Memory B cell (primary cell): Measurements from ENCODE around the gene TSPAN12.

ENCODE experiments used
- ATAC-seq: fragments of 150-1000 bp; cut with Tn5 transposase; 2 replicates; pipeline ENCODE4 v1.10.0; 2021; ENCODE audit warnings: low read depth, mild to moderate bottlenecking, moderate library complexity
- DNase-seq, 2 donors: peaks; one replicate each; pipeline ENCODE4 v3.0.0; 2022; ENCODE audit warnings: low spot score in 2 of 2
- H3K27ac Mint-ChIP-seq: one replicate; pipeline ENCODE4 v1.8.0; 2022; ENCODE audit warnings: mild to moderate bottlenecking, moderate library complexity, mixed read lengths
- H3K27me3 Mint-ChIP-seq: one replicate; pipeline ENCODE4 v1.8.0; 2022; ENCODE audit warnings: mixed read lengths
- H3K36me3 Mint-ChIP-seq: one replicate; pipeline ENCODE4 v1.8.0; 2022; ENCODE audit warnings: mild to moderate bottlenecking, mixed read lengths
- H3K4me1 Mint-ChIP-seq: one replicate; pipeline ENCODE4 v1.8.0; 2022; ENCODE audit warnings: mixed read lengths
- H3K4me3 Mint-ChIP-seq: one replicate; pipeline ENCODE4 v1.8.0; 2022; ENCODE audit warnings: mild to moderate bottlenecking, moderate library complexity, mixed read lengths
- H3K9me3 Mint-ChIP-seq: one replicate; pipeline ENCODE4 v1.8.0; 2022; ENCODE audit warnings: mixed read lengths

Gene TSPAN12

DNA sequence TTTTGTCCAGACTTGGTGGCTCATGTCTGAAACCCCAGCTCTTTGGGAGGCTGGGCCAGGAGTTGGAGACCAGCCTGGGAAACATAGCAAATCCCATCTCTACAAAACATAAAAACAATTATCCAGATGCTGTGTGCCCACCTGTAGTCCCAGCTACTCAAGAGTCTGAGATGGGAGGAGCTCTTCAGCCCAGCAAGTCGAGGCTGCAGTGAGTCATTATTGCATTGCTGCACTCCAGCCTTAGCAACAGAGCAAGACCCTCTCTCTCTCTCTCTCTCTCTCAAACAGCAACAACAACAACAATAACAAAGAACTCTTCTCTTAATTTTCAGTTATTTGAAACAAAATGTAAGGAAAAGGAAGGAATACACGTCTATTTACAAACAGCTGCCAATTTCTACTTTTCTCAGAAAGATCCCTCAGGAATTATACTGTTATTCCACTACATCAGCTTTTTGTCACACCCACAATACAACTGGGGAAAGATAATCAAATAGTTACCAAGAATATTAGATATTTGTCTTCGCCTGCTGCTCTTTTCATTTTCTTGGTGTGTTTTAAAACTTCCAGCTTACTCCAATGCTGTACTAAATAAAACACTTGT is 5.1 kb upstream of the TSPAN12 start:
- Mint-ChIP-seq H3K9me3 (no peaks in the 10 kb centered on the region), H3K27ac (no peak overlapping the region), H3K27me3 (peaks cover 17% of the 10 kb centered on the region), H3K4me1 (peaks cover 3% of the 10 kb centered on the region), H3K4me3 (no peak overlapping the region), H3K36me3 (no peaks in the 10 kb centered on the region)
- ATAC-seq (no peak), DNase-seq (no peak)

DNA sequence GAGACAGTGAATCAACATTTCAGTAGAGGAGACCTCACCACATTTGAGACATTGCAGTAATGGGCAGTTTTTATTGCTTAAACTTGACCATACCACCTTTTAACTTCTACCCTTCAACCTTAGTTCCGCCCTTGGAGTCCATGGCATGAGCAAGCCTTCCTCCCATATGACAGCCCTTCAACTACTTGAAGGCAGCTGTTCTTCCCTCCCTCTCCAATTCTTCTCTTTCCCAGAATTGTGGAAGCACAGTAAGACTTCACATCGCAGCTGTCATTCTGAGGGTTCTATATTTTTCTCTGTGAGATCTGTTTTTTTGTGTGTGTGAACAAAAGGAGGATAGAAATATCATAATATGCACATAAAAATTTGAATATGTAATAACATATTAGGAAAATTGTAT is 2.2 kb upstream of the TSPAN12 start:
- Mint-ChIP-seq H3K4me3 (no peak overlapping the region), H3K27ac (no peak overlapping the region), H3K36me3 (no peaks in the 10 kb centered on the region), H3K9me3 (no peaks in the 10 kb centered on the region), H3K4me1 (peaks cover 10% of the 10 kb centered on the region), H3K27me3 (peaks cover 20% of the 10 kb centered on the region)
- no peak for ATAC-seq
- DNase-seq: no peak

DNA sequence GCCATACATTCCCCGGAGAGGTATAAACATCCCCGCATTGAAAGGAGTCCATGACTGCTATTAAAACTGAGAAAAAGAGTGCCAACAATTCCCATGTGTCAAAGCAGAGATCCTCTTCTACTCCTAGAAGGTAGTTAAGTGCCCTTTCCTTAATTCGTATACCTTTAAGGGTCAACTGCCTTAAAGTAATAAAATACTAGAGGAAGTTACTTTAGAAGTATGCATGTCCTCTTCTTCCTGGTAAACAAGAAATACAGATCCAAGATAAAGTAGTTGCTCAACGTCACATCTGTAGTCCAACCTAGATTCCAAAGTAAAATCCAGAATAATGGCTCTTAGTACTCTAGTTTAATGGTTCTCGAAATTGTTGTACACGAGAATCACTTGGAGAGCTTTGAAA is 1.5 kb upstream of the TSPAN12 start:
- peaks cover 24% of the 10 kb centered on the region for H3K27me3 Mint-ChIP-seq
- no peaks in the 10 kb centered on the region for H3K36me3 Mint-ChIP-seq
- H3K4me3 Mint-ChIP-seq: no peak overlapping the region
- H3K4me1 Mint-ChIP-seq: peaks cover 10% of the 10 kb centered on the region
- ATAC-seq (no peak), DNase-seq (no peak)
- no peaks in the 10 kb centered on the region for H3K9me3 Mint-ChIP-seq
- H3K27ac Mint-ChIP-seq: no peak overlapping the region

DNA sequence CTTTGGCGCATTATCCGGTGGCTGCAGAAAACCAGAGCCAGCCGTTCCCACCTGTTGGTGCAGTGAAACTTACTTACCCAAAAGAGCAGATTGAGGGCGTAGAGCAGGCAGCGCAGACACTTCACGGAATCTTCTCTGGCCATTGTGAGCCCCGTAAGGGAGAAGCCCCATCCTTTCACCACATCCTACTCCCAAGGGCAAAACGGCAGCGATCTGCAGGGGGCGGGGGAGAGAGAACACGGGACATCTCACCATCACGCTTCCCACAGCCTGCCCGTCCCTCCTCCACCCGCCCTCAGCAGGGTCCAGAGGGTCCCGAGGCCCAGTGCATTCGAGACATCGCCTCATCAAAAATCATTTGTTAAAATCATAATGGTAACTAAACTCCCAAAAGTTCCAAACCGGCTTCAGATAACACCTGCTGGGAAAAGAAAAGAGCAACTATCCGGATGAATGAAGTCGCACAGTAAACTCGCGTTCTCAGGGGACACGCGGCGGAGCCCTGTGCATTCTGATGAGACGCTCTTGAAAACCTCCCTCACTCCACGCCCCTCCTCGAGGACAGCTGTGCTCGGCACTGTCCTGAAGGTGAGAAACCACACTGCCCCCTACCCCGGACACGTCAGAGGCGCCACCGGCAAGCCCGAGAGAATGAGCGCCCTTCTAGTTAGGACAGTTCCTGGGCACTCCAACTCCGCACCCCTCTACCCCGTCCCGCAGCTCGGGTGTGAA is 1.2 kb downstream of the TSPAN12 start:
- Mint-ChIP-seq H3K4me3 (peak overlapping the region; percentile 86), H3K9me3 (no peaks in the 10 kb centered on the region), H3K27ac (no peak overlapping the region), H3K27me3 (peaks cover 15% of the 10 kb centered on the region), H3K36me3 (no peaks in the 10 kb centered on the region), H3K4me1 (peaks cover 8% of the 10 kb centered on the region)
- ATAC-seq (peak; percentile 47), DNase-seq (peak; percentile 3 to 21)

DNA sequence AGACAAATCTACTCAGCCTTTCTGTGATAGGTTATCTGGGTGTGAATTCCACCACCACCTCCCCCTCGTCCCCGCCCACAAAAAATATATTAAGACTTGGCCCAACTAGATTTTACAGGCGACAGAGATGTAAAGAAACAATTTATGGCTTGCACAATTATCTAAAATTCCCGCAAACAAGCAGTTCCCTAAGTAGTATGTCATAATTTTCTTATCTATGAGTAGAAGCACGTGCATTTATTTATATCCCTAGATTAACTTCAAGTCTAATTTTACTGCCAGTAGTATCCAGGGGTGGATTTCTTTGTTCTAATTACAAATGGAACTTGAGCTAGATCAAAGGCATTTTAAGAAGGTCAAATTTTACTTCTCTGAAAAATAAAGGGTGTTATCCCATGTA is 1.7 kb downstream of the TSPAN12 start:
- Mint-ChIP-seq H3K27ac (no peak overlapping the region), H3K36me3 (no peaks in the 10 kb centered on the region), H3K27me3 (peaks cover 13% of the 10 kb centered on the region), H3K4me3 (peak overlapping the region; percentile 86), H3K4me1 (peaks cover 8% of the 10 kb centered on the region), H3K9me3 (no peaks in the 10 kb centered on the region)
- no peak for ATAC-seq
- DNase-seq: no peak

DNA sequence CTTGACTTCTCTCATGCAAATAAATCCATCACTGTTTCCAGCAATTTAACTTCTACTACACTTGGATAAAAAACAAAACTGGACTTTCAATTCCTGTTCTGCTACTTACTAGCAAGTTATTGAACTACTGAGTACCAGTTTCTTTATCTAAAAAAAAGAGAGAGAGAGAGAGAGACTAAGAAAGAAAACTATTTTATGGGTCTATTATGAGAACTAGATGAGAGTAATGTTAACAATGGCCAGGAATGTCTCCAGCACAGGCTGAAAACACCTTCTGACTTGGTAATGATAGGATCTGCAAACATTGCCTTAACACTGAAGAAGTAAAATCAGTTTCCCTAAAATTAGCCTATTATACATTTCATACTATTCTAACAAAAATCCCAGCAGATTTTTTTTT is 5.2 kb downstream of the TSPAN12 start:
- no peaks in the 10 kb centered on the region for H3K9me3 Mint-ChIP-seq
- ATAC-seq (no peak), DNase-seq (no peak)
- H3K4me1 Mint-ChIP-seq: peaks cover 6% of the 10 kb centered on the region
- no peak overlapping the region for H3K27ac Mint-ChIP-seq
- H3K36me3 Mint-ChIP-seq: no peaks in the 10 kb centered on the region
- no peak overlapping the region for H3K4me3 Mint-ChIP-seq
- peaks cover 8% of the 10 kb centered on the region for H3K27me3 Mint-ChIP-seq

DNA sequence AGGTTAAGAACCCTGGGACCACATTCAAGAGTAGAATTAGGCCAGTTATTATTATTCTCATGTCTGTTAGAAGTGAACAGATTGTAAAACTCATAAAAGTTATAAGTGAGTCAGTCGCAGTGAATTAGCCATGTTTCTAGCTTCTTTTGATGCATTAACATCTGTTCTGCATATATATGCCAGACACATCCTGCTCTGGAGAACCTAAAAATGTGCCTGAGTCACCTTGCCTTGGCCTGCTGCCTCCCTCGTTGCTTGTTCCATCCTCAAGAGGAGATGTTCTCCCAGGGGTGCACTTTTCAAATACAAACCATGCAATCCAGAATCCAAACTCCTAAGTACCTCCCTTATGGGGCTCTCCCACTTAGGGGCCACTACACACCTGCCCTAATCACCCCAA is 14.8 kb downstream of the TSPAN12 start:
- no peaks in the 10 kb centered on the region for H3K9me3 Mint-ChIP-seq
- no peak overlapping the region for H3K4me3 Mint-ChIP-seq
- DNase-seq (no peak), ATAC-seq (no peak)
- no peaks in the 10 kb centered on the region for H3K4me1 Mint-ChIP-seq
- H3K27ac Mint-ChIP-seq: no peak overlapping the region
- H3K27me3 Mint-ChIP-seq: no peaks in the 10 kb centered on the region
- H3K36me3 Mint-ChIP-seq: no peaks in the 10 kb centered on the region

DNA sequence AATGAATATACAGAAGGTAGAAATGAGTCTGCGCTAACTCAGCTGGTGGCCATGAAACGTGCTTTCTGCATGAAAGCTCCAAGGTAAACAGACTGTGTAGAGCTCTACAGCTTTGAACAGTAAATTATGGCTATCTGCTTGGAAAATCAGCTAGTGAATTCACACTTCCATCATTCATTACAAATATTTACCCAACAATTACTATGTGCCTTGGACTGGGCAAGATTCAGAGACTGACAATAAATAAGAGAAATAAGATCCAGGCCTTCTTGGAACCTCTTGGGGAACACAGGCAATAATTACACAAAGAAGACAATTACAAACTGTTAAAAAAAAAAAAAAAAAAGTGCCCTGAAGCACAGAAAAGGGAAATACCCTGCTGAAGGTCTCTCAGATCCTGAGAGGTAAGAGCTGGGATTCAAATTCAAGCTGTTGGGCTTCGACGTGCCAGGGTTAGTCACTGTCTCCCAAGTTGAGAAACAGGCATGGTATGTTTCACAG is 15.8 kb downstream of the TSPAN12 start:
- no peaks in the 10 kb centered on the region for H3K27me3 Mint-ChIP-seq
- no peak overlapping the region for H3K27ac Mint-ChIP-seq

DNA sequence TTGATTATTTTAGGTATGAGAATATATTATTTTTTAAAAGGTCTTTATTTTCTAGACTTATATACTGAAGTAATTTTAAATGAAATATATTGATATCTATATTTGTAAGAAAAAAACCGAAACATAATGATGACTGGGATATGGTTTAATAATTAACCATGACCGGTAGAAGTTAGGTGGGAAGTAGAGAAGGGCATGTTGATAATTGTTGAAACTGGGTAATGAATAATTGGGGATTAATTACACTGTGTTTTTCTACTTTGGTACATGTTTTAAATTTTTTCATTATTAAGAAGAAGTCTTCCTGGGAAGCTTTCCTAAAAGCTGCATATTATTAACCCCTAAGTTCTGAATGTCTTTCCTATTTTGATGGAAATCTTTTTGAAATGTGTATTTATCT is 16.3 kb downstream of the TSPAN12 start:
- no peaks in the 10 kb centered on the region for H3K27me3 Mint-ChIP-seq
- DNase-seq: no peak

More for the DNA sequence above, 15.8 kb downstream of the TSPAN12 start:
- DNase-seq (no peak), ATAC-seq (no peak)
- Mint-ChIP-seq H3K9me3 (no peaks in the 10 kb centered on the region), H3K4me1 (no peaks in the 10 kb centered on the region), H3K4me3 (no peak overlapping the region), H3K36me3 (no peaks in the 10 kb centered on the region)

DNA sequence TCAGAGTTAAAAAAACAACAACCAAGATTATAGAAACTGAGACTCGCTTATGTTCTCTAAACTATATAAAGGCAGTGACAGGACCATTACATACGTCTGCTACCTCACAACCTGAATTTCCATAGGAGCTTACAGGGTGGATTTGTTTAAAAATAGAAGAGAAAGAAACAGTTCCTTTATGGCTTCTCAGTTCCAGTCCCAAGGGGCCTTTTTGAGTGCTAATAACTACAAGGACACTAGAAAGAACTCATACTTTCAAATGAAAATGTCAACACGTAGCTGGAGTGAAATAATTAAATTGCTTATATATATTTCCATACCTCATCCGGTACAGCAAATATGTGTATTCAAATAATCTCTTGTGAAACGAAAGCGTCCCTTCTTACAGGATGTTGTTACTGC is 19.7 kb downstream of the TSPAN12 start:
- Mint-ChIP-seq H3K9me3 (no peaks in the 10 kb centered on the region), H3K4me3 (no peak overlapping the region), H3K4me1 (no peaks in the 10 kb centered on the region), H3K27ac (no peak overlapping the region), H3K36me3 (no peaks in the 10 kb centered on the region), H3K27me3 (no peaks in the 10 kb centered on the region)
- DNase-seq (no peak), ATAC-seq (no peak)

More for the DNA sequence above, 16.3 kb downstream of the TSPAN12 start:
- Mint-ChIP-seq H3K4me1 (no peaks in the 10 kb centered on the region), H3K4me3 (no peak overlapping the region), H3K27ac (no peak overlapping the region), H3K9me3 (no peaks in the 10 kb centered on the region), H3K36me3 (no peaks in the 10 kb centered on the region)
- no peak for ATAC-seq

DNA sequence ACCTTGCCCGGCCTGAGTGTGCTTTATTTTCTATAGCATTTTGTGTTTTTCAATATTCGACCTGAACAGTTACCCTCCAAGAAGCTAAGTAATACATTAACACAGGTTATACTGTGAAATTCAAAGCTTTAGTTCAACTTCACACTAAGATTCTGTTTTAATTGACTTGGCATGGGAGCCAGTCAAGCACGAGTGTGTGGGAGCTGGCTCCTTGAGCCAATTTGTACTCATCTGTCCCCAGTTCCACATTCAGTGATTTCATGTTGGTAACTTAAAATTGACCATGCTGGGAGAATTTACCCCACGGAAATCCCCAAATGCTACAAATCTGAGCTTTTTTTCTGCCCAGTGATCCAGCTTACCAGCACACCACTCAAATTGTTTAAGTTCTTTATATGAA is 20.3 kb downstream of the TSPAN12 start:
- ATAC-seq: no peak
- DNase-seq: no peak
- H3K9me3 Mint-ChIP-seq: no peaks in the 10 kb centered on the region
- no peaks in the 10 kb centered on the region for H3K27me3 Mint-ChIP-seq
- no peak overlapping the region for H3K4me3 Mint-ChIP-seq
- no peaks in the 10 kb centered on the region for H3K36me3 Mint-ChIP-seq
- H3K4me1 Mint-ChIP-seq: no peaks in the 10 kb centered on the region
- no peak overlapping the region for H3K27ac Mint-ChIP-seq

DNA sequence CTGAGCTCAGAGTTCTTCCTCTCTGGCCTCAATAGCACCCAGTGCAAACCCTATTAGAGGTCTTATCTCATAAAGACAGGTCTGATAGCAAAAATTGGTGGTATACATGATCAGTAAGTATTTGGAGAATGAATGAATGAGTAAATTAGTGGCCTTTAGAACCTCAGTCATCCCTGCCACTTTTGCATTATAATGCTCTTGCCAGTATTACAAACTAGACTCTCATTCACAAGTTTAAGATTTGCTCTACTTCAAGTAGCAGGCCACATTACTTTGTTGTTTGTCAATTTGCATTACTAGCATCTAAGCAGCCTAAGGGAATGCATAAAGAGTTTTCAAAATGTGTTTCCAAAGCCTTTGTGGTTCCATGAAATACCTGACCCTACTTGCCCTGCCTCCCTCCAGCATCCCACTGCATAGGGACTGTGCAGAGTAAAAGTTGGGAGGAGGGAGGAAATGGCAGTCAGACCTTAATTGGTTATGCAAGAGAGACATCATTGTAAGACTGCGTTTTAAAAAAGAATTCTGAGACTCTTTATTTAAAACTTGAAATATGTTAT is 21.3 kb downstream of the TSPAN12 start:
- Mint-ChIP-seq H3K36me3 (no peaks in the 10 kb centered on the region), H3K4me3 (no peak overlapping the region), H3K4me1 (no peaks in the 10 kb centered on the region), H3K27ac (no peak overlapping the region), H3K27me3 (no peaks in the 10 kb centered on the region), H3K9me3 (no peaks in the 10 kb centered on the region)
- no peak for ATAC-seq
- DNase-seq: no peak

DNA sequence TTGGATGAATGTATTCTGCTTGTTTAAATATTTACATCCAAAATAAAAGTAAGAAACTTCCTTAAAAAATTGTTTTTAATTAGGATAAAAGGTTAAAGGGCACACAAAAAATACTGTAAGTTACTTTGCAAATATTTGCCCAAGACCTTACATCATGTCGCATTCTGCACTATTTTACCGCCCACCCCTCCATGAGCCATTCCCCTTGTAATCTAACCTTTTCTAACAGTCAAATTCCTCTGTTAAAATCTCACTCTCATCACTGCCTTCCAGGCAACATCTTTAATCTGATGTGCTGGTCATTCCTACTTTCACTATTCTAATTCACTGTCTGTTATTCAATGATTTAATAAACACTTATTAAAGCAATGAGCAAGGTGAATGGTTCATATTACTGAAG is 23.2 kb downstream of the TSPAN12 start:
- Mint-ChIP-seq H3K4me3 (no peak overlapping the region), H3K27me3 (no peaks in the 10 kb centered on the region), H3K36me3 (no peaks in the 10 kb centered on the region), H3K4me1 (no peaks in the 10 kb centered on the region), H3K9me3 (peaks cover 3% of the 10 kb centered on the region), H3K27ac (no peak overlapping the region)
- ATAC-seq (no peak), DNase-seq (no peak)

DNA sequence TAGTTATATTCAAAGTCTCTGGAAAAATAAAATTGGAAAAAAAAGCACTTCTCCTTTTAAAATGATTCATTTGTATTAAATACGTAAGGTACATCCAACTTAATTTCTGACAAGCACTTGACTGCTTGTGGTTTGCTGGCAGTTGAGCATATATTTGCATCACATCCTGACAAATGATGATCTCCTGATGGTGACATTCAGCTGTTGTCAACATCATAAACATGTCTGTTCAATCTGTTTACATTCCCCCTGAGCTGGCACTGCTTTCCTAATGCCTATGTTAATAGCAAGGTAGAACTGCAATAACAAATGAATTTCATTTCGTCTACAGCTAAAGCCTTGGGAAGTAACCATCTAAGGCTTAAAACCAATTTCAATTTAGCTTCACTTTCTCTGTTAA is 24.4 kb downstream of the TSPAN12 start:
- DNase-seq (no peak), ATAC-seq (no peak)
- peaks cover 3% of the 10 kb centered on the region for H3K9me3 Mint-ChIP-seq
- no peaks in the 10 kb centered on the region for H3K36me3 Mint-ChIP-seq
- H3K4me1 Mint-ChIP-seq: no peaks in the 10 kb centered on the region
- H3K27me3 Mint-ChIP-seq: no peaks in the 10 kb centered on the region
- no peak overlapping the region for H3K27ac Mint-ChIP-seq
- no peak overlapping the region for H3K4me3 Mint-ChIP-seq
